H9 (cell line): ENCODE results near the gene YRDC. TPM values are rescaled to one million over a fixed set of nuclear protein-coding genes. Genes with fewer than 3 reads are reported as not detected.

Experiments used
- DNase-seq: peaks from one replicate; pipeline ENCODE4 v3.0.0-alpha.2; 2017
- H2AFZ ChIP-seq: one replicate; pipeline ENCODE4 v1.6.1; 2013; ENCODE audit warnings: mild to moderate bottlenecking, low read length, control low read depth, moderate library complexity
- H2AK5ac ChIP-seq: 2 replicates; pipeline ENCODE4 v1.6.1; 2013; ENCODE audit warnings: low read length, control low read depth, mixed read lengths; ENCODE audit not compliant: insufficient read length
- H2BK120ac ChIP-seq: one replicate; pipeline ENCODE4 v1.6.1; 2013; ENCODE audit warnings: low read depth, mild to moderate bottlenecking, low read length, control low read depth, inconsistent platforms; ENCODE audit not compliant: poor library complexity, severe bottlenecking
- H2BK12ac ChIP-seq: 2 replicates; pipeline ENCODE4 v1.6.1; 2013; ENCODE audit warnings: low read length, control low read depth, mixed read lengths, low read depth; ENCODE audit not compliant: insufficient read length
- H2BK15ac ChIP-seq: 2 replicates; pipeline ENCODE4 v1.6.1; 2013; ENCODE audit warnings: low read depth, low read length, control low read depth
- H2BK20ac ChIP-seq: one replicate; pipeline ENCODE4 v1.6.1; 2013; ENCODE audit warnings: low read depth, mild to moderate bottlenecking, low read length, control low read depth, inconsistent platforms; ENCODE audit not compliant: poor library complexity, severe bottlenecking
- H2BK5ac ChIP-seq: 2 replicates; pipeline ENCODE4 v1.6.1; 2013; ENCODE audit warnings: low read length, control low read depth, mixed read lengths; ENCODE audit not compliant: insufficient read length
- H3K14ac ChIP-seq: 2 replicates; pipeline ENCODE4 v1.6.1; 2013; ENCODE audit warnings: low read length, control low read depth; ENCODE audit not compliant: insufficient read depth
- H3K18ac ChIP-seq: 2 replicates; pipeline ENCODE4 v1.6.1; 2013; ENCODE audit warnings: low read depth, mild to moderate bottlenecking, mixed read lengths, low read length, control low read depth; ENCODE audit not compliant: insufficient read length
- H3K23ac ChIP-seq: 2 replicates; pipeline ENCODE4 v1.6.1; 2013; ENCODE audit warnings: low read length, control low read depth, mixed read lengths, low read depth; ENCODE audit not compliant: insufficient read length
- H3K23me2 ChIP-seq: 2 replicates; pipeline ENCODE4 v1.6.1; 2013; ENCODE audit warnings: low read depth, mild to moderate bottlenecking, mixed read lengths, low read length, control low read depth; ENCODE audit not compliant: insufficient read length, poor library complexity, severe bottlenecking
- H3K27ac ChIP-seq: 2 replicates; pipeline ENCODE4 v1.5.1; 2013; ENCODE audit warnings: low read length, control low read depth, mixed read lengths, low read depth; ENCODE audit not compliant: insufficient read length
- H3K27me3 ChIP-seq: 2 replicates; pipeline ENCODE4 v1.6.1; 2013; ENCODE audit warnings: low read length, control low read depth, inconsistent platforms; ENCODE audit not compliant: insufficient read depth
- H3K4ac ChIP-seq: 2 replicates; pipeline ENCODE4 v1.6.1; 2013; ENCODE audit warnings: low read depth, mild to moderate bottlenecking, control low read depth, inconsistent platforms, low read length, moderate library complexity
- H3K4me1 ChIP-seq: 2 replicates; pipeline ENCODE4 v1.6.1; 2013; ENCODE audit warnings: low read length, control low read depth, inconsistent platforms; ENCODE audit not compliant: insufficient read depth
- H3K4me2 ChIP-seq: 2 replicates; pipeline ENCODE4 v1.6.1; 2013; ENCODE audit warnings: low read length, control low read depth, mixed read lengths; ENCODE audit not compliant: insufficient read length, insufficient read depth
- H3K56ac ChIP-seq: 2 replicates; pipeline ENCODE4 v1.6.1; 2013; ENCODE audit warnings: low read depth, mild to moderate bottlenecking, mixed read lengths, low read length, control low read depth; ENCODE audit not compliant: insufficient read length
- H3K79me1 ChIP-seq: 2 replicates; pipeline ENCODE4 v1.6.1; 2013; ENCODE audit warnings: low read depth, mild to moderate bottlenecking, moderate library complexity, low read length, control low read depth, inconsistent platforms; ENCODE audit not compliant: insufficient read depth, poor library complexity, severe bottlenecking
- H3K79me2 ChIP-seq: 2 replicates; pipeline ENCODE4 v1.6.1; 2013; ENCODE audit warnings: low read length, control low read depth, inconsistent platforms; ENCODE audit not compliant: insufficient read depth
- H3K9ac ChIP-seq: 2 replicates; pipeline ENCODE4 v1.6.1; 2013; ENCODE audit warnings: low read length, control low read depth, mixed read lengths; ENCODE audit not compliant: insufficient read length; ENCODE audit errors: extremely low read depth
- H3K9me3 ChIP-seq: one replicate; pipeline ENCODE4 v1.6.1; 2013; ENCODE audit warnings: low read depth, low read length, inconsistent platforms; ENCODE audit not compliant: control insufficient read depth
- H3T11ph ChIP-seq: one replicate; pipeline ENCODE4 v1.6.1; 2013; ENCODE audit warnings: mild to moderate bottlenecking, low read length, control low read depth, inconsistent platforms
- H4K20me1 ChIP-seq: one replicate; pipeline ENCODE4 v1.6.1; 2013; ENCODE audit not compliant: control insufficient read depth, insufficient read length, insufficient read depth
- H4K5ac ChIP-seq: 2 replicates; pipeline ENCODE4 v1.6.1; 2013; ENCODE audit warnings: low read depth, mild to moderate bottlenecking, mixed read lengths, low read length, control low read depth; ENCODE audit not compliant: insufficient read length
- H4K8ac ChIP-seq: replicated peaks from 2 replicates; pipeline ENCODE4 v1.6.1; 2013; ENCODE audit warnings: low read length, control low read depth, mixed read lengths, low read depth; ENCODE audit not compliant: insufficient read length
- H4K91ac ChIP-seq: 2 replicates; pipeline ENCODE4 v1.6.1; 2013; ENCODE audit warnings: low read depth, mild to moderate bottlenecking, moderate library complexity, mixed read lengths, low read length, control low read depth; ENCODE audit not compliant: insufficient read length
- H3K27ac Mint-ChIP-seq, 3 experiments: 2 replicates in 2 of 3; 3 replicates in 1 of 3; pipeline ENCODE4 v1.8.0; 2020 to 2021; ENCODE audit warnings: mixed read lengths in 3 of 3, mild to moderate bottlenecking in 1 of 3, moderate library complexity in 1 of 3
- H3K27me3 Mint-ChIP-seq: 2 replicates; pipeline ENCODE4 v1.8.0; 2021; ENCODE audit warnings: low read depth, mild to moderate bottlenecking, moderate library complexity, mixed read lengths
- H3K36me3 Mint-ChIP-seq, 3 experiments: 2 replicates in 2 of 3; 3 replicates in 1 of 3; pipeline ENCODE4 v1.8.0; 2020 to 2021; ENCODE audit warnings: low read depth in 3 of 3, mixed read lengths in 3 of 3; ENCODE audit not compliant: insufficient read depth in 1 of 3
- H3K4me1 Mint-ChIP-seq, 2 experiments: 2 replicates each; pipeline ENCODE4 v1.8.0; 2020; ENCODE audit warnings: mixed read lengths in 2 of 2
- H3K4me3 Mint-ChIP-seq, 2 experiments: 2 replicates in 1 of 2; 3 replicates in 1 of 2; pipeline ENCODE4 v1.8.0; 2020 to 2021; ENCODE audit warnings: mild to moderate bottlenecking in 2 of 2, mixed read lengths in 2 of 2, moderate library complexity in 1 of 2
- H3K9me3 Mint-ChIP-seq, 2 experiments: 2 replicates in 1 of 2; 3 replicates in 1 of 2; pipeline ENCODE4 v1.8.0; 2020; ENCODE audit warnings: mild to moderate bottlenecking in 2 of 2, mixed read lengths in 2 of 2, moderate library complexity in 1 of 2
- WGBS: extraction: QIAGEN DNeasy Blood & Tissue Kit; methylation state at CpG from one replicate; pipeline ENCODE4 v1.1.7; 2013; ENCODE audit warnings: missing lambda C conversion rate, low lambda C conversion rate, mixed read lengths; ENCODE audit not compliant: insufficient read length; ENCODE audit errors: extremely low coverage; 5-methylcytosine and 5-hydroxymethylcytosine counted together
- total RNA-seq: library from RNA; stranded (reverse); gene quantifications from 2 replicates; pipeline ENCODE4 v1.2.1, GENCODE V29; 2021
- TF ChIP-seq, protein P1 (sequence below): fragments of 200-600 bp; sonication (generic); conservative IDR thresholded peaks from 3 replicates; pipeline ENCODE4 v1.8.0; 2021; ENCODE audit warnings: antibody characterized with exemption, mild to moderate bottlenecking

The YRDC gene
- total RNA-seq, 1 experiment from 2014 or later: 28.0 TPM

DNA sequence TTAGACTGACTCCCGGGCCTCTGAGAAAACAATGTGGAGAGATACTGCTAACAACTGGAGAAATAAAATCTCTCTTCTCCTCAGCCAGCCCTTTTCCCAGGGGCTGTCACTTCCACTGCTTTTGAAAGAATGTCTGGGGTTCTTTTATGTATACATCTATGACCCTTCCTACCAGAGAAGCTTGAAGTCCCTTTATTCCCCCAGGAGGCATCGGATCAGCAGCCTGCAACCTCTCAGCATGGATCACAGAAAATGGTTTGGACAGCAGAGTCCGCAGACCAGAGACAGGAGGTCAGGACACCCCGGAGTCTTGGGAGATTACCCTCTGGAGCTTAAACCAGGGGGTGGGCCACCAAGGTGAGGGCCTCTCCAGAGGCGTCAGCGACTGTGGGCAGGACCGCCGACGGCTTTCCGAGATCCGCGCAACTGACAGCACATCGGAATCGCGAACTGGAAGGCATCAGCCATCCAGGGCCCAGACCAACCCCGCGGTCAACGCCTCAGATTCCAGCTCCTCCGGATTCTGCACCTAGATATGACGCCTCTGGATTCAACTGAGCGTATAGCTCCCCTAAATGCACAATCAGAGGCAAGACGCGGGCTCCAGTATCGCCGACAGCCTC, 44.1 kb downstream of the YRDC start:
- no peaks in the 10 kb centered on the region; the same call in 1 of the 2 replicates for H3K27me3 Mint-ChIP-seq
- H3K79me1 ChIP-seq: no peaks in the 10 kb centered on the region

More for the DNA sequence above, 44.1 kb downstream of the YRDC start:
- Histone ChIP-seq H4K20me1 (no peaks in the 10 kb centered on the region), H3K9me3 (no peaks in the 10 kb centered on the region), H3K4me2 (no peak overlapping the region), H2BK5ac (no peak overlapping the region), H3K4ac (no peak overlapping the region), H4K8ac (no peak overlapping the region), H3K23me2 (peaks cover 19% of the 10 kb centered on the region), H2BK20ac (no peak overlapping the region), H3K56ac (no peak overlapping the region), H2BK15ac (no peak overlapping the region), H2BK120ac (no peak overlapping the region), H2BK12ac (no peak overlapping the region), H3K79me2 (no peaks in the 10 kb centered on the region), H3K18ac (no peak overlapping the region), H3K27me3 (peaks cover 28% of the 10 kb centered on the region), H2AK5ac (no peak overlapping the region), H3K27ac (no peak overlapping the region), H3K4me1 (peaks cover 4% of the 10 kb centered on the region; the same call in 1 of the 2 replicates), H4K5ac (no peak overlapping the region), H3K14ac (no peak overlapping the region), H3K9ac (no peak overlapping the region), H3K23ac (no peak overlapping the region), H4K91ac (no peak overlapping the region), H3T11ph (no peak overlapping the region), H2AFZ (no peak overlapping the region)
- Mint-ChIP-seq H3K4me3 (peak overlapping the region in 1 of 2 experiments; percentile 88; a peak in 3 of 5 replicates), H3K36me3 (no peaks in the 10 kb centered on the region), H3K27ac (no peak overlapping the region), H3K4me1 (peaks cover 26 to 30% of the 10 kb centered on the region in 2 experiments), H3K9me3 (no peaks in the 10 kb centered on the region; a peak in 1 of 5 replicates)
- no peak for DNase-seq
- TF ChIP-seq, protein P1, sequence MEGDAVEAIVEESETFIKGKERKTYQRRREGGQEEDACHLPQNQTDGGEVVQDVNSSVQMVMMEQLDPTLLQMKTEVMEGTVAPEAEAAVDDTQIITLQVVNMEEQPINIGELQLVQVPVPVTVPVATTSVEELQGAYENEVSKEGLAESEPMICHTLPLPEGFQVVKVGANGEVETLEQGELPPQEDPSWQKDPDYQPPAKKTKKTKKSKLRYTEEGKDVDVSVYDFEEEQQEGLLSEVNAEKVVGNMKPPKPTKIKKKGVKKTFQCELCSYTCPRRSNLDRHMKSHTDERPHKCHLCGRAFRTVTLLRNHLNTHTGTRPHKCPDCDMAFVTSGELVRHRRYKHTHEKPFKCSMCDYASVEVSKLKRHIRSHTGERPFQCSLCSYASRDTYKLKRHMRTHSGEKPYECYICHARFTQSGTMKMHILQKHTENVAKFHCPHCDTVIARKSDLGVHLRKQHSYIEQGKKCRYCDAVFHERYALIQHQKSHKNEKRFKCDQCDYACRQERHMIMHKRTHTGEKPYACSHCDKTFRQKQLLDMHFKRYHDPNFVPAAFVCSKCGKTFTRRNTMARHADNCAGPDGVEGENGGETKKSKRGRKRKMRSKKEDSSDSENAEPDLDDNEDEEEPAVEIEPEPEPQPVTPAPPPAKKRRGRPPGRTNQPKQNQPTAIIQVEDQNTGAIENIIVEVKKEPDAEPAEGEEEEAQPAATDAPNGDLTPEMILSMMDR: no peak
- WGBS: no CpG with 5 or more reads among the region's 25 CpGs
